K562 (cell line): Measurements from ENCODE around the gene TMEM120B.

ENCODE experiments used
- EZH2 ChIP-seq: IDR thresholded peaks from 2 replicates; pipeline ENCODE4 v1.6.1; 2012; ENCODE audit warnings: low read depth, mild to moderate bottlenecking, inconsistent platforms, low read length, borderline replicate concordance
- KLF6 ChIP-seq: fragments of 250-450 bp; sonication (Bioruptor Pico); IDR thresholded peaks from 2 replicates; pipeline ENCODE4 v1.4.0; 2020; ENCODE audit warnings: mild to moderate bottlenecking, moderate library complexity, borderline replicate concordance
- POLR2AphosphoS2 ChIP-seq: IDR thresholded peaks from 2 replicates; pipeline ENCODE4 v1.6.1; 2012; ENCODE audit warnings: low read length, improper control_type of control experiment
- RBM14 ChIP-seq: fragments of 200-400 bp; formaldehyde crosslinking; IDR thresholded peaks from 2 replicates; pipeline ENCODE4 v1.6.1; 2018; ENCODE audit warnings: low read depth, mild to moderate bottlenecking, low read length, moderate library complexity, borderline replicate concordance; ENCODE audit not compliant: insufficient read depth
- ZC3H4 ChIP-seq: sonication (generic); formaldehyde crosslinking; IDR thresholded peaks from 2 replicates; pipeline ENCODE4 v1.9.0; 2021; ENCODE audit warnings: missing genetic modification reagents, borderline replicate concordance
- ZNF316 ChIP-seq: fragments of 450-650 bp; IDR thresholded peaks from 2 replicates; pipeline ENCODE4 v1.6.1; 2016
- ZNF324 ChIP-seq: fragments of 250-450 bp; sonication (Bioruptor Pico); IDR thresholded peaks from 2 replicates; pipeline ENCODE4 v1.4.0; 2020; ENCODE audit warnings: mild to moderate bottlenecking
- TF ChIP-seq, protein P1 (sequence below): sonication (generic); formaldehyde crosslinking; IDR thresholded peaks from 2 replicates; pipeline ENCODE4 v1.8.0; 2023; ENCODE audit warnings: mild to moderate bottlenecking, missing genetic modification reagents
- TF ChIP-seq, protein P2 (sequence below): sonication (generic); formaldehyde crosslinking; IDR thresholded peaks from 2 replicates; pipeline ENCODE4 v1.8.0; 2022; ENCODE audit warnings: missing genetic modification reagents, mild to moderate bottlenecking, borderline replicate concordance
- TF ChIP-seq, protein P3 (sequence below), 3 experiments: IDR thresholded peaks in 2 of 3; conservative IDR thresholded peaks in 1 of 3; 2 replicates each; pipeline ENCODE4 v1.5.1; 2011 to 2012; ENCODE audit warnings: low read length in 3 of 3, mild to moderate bottlenecking in 3 of 3, control low read depth in 2 of 3, improper control_type of control experiment in 1 of 3, inconsistent platforms in 1 of 3, low read depth in 1 of 3, mixed read lengths in 1 of 3, moderate library complexity in 1 of 3; ENCODE audit not compliant: insufficient read depth in 2 of 3
- TF ChIP-seq, protein P4 (sequence below): sonication (generic); formaldehyde crosslinking; IDR thresholded peaks from 2 replicates; pipeline ENCODE4 v1.8.1; 2023; ENCODE audit warnings: mild to moderate bottlenecking, missing genetic modification reagents

DNA sequence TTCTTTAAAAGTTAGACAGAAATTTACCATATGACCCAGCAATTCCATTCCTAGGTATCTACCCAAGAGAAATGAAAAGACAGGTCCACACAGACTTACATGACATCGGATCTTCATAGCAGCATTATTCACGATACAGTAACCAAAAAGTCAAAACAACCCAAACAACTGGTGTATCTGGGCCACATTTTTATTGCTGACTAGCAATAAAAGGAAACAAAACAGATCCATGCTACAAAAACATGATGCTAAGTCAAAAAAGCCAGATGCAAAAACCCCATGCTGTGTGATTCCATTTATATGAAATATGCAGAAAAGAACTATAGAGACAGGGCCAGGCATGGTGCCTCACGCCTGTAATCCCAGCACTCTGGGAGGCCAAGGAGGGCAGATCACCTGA is 12.9 kb downstream of the TMEM120B start:
- TF ChIP-seq POLR2AphosphoS2 (no peak), ZNF324 (CRISPR knock-in tag) (no peak), RBM14 (no peak), EZH2 (no peak), KLF6 (CRISPR knock-in tag) (no peak), ZNF316 (peak; percentile 86), ZC3H4 (CRISPR knock-in tag) (no peak)
- TF ChIP-seq, protein P1, sequence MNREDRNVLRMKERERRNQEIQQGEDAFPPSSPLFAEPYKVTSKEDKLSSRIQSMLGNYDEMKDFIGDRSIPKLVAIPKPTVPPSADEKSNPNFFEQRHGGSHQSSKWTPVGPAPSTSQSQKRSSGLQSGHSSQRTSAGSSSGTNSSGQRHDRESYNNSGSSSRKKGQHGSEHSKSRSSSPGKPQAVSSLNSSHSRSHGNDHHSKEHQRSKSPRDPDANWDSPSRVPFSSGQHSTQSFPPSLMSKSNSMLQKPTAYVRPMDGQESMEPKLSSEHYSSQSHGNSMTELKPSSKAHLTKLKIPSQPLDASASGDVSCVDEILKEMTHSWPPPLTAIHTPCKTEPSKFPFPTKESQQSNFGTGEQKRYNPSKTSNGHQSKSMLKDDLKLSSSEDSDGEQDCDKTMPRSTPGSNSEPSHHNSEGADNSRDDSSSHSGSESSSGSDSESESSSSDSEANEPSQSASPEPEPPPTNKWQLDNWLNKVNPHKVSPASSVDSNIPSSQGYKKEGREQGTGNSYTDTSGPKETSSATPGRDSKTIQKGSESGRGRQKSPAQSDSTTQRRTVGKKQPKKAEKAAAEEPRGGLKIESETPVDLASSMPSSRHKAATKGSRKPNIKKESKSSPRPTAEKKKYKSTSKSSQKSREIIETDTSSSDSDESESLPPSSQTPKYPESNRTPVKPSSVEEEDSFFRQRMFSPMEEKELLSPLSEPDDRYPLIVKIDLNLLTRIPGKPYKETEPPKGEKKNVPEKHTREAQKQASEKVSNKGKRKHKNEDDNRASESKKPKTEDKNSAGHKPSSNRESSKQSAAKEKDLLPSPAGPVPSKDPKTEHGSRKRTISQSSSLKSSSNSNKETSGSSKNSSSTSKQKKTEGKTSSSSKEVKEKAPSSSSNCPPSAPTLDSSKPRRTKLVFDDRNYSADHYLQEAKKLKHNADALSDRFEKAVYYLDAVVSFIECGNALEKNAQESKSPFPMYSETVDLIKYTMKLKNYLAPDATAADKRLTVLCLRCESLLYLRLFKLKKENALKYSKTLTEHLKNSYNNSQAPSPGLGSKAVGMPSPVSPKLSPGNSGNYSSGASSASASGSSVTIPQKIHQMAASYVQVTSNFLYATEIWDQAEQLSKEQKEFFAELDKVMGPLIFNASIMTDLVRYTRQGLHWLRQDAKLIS (CRISPR knock-in tag): no peak
- TF ChIP-seq, protein P2, sequence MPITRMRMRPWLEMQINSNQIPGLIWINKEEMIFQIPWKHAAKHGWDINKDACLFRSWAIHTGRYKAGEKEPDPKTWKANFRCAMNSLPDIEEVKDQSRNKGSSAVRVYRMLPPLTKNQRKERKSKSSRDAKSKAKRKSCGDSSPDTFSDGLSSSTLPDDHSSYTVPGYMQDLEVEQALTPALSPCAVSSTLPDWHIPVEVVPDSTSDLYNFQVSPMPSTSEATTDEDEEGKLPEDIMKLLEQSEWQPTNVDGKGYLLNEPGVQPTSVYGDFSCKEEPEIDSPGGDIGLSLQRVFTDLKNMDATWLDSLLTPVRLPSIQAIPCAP (CRISPR knock-in tag): no peak
- TF ChIP-seq, protein P3, sequence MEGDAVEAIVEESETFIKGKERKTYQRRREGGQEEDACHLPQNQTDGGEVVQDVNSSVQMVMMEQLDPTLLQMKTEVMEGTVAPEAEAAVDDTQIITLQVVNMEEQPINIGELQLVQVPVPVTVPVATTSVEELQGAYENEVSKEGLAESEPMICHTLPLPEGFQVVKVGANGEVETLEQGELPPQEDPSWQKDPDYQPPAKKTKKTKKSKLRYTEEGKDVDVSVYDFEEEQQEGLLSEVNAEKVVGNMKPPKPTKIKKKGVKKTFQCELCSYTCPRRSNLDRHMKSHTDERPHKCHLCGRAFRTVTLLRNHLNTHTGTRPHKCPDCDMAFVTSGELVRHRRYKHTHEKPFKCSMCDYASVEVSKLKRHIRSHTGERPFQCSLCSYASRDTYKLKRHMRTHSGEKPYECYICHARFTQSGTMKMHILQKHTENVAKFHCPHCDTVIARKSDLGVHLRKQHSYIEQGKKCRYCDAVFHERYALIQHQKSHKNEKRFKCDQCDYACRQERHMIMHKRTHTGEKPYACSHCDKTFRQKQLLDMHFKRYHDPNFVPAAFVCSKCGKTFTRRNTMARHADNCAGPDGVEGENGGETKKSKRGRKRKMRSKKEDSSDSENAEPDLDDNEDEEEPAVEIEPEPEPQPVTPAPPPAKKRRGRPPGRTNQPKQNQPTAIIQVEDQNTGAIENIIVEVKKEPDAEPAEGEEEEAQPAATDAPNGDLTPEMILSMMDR (IDR thresholded peaks at IDR 0.05 in 2 of 3, conservative IDR thresholded peaks at IDR 0.05 in 1 of 3; ENCODE audit: insufficient read depth in 2 of 3, low read depth in 1 of 3, low read length in 3 of 3): no peak
- TF ChIP-seq, protein P4, sequence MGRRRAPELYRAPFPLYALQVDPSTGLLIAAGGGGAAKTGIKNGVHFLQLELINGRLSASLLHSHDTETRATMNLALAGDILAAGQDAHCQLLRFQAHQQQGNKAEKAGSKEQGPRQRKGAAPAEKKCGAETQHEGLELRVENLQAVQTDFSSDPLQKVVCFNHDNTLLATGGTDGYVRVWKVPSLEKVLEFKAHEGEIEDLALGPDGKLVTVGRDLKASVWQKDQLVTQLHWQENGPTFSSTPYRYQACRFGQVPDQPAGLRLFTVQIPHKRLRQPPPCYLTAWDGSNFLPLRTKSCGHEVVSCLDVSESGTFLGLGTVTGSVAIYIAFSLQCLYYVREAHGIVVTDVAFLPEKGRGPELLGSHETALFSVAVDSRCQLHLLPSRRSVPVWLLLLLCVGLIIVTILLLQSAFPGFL (CRISPR knock-in tag): no peak
